CD14-positive monocyte (primary cell): ENCODE measurements around the gene CUZD1. TPM values are rescaled to one million over a fixed set of nuclear protein-coding genes. Genes with fewer than 3 reads are reported as not detected.

ENCODE experiments used
- DNase-seq, 3 donors: peaks; one replicate each; pipeline ENCODE4 v3.0.0-alpha.2; 2011 to 2022
- H2AFZ ChIP-seq: 2 replicates; pipeline ENCODE4 v1.6.0; 2012; ENCODE audit warnings: mild to moderate bottlenecking, low read depth, low read length, inconsistent platforms; ENCODE audit not compliant: insufficient read depth, poor library complexity, severe bottlenecking
- H3K27ac ChIP-seq, 2 donors: 1 replicate in 1 of 2; 2 replicates in 1 of 2; pipeline ENCODE4 v1.5.1; 2012 to 2013; ENCODE audit warnings: low read length in 2 of 2, control low read depth in 1 of 2, inconsistent platforms in 1 of 2, low read depth in 1 of 2, mild to moderate bottlenecking in 1 of 2
- H3K27me3 ChIP-seq, 2 donors: one replicate each; pipeline versions ENCODE4 v1.6.0 to v1.6.1; 2011 to 2013; ENCODE audit warnings: low read length in 2 of 2; ENCODE audit not compliant: control insufficient read depth in 2 of 2, insufficient read depth in 2 of 2
- H3K36me3 ChIP-seq, 2 donors: replicated peaks in 1 of 2; 1 replicate in 1 of 2; 2 replicates in 1 of 2; pipeline versions ENCODE4 v1.5.1 to v1.6.1; 2012 to 2013; ENCODE audit warnings: low read length in 2 of 2, control low read depth in 1 of 2, inconsistent platforms in 1 of 2, mild to moderate bottlenecking in 1 of 2; ENCODE audit not compliant: insufficient read depth in 2 of 2, control insufficient read depth in 1 of 2
- H3K4me1 ChIP-seq, 2 donors: 1 replicate in 1 of 2; 2 replicates in 1 of 2; pipeline versions ENCODE4 v1.5.1 to v1.6.1; 2012 to 2013; ENCODE audit warnings: low read length in 2 of 2, control low read depth in 1 of 2, inconsistent platforms in 1 of 2, mild to moderate bottlenecking in 1 of 2, moderate library complexity in 1 of 2; ENCODE audit not compliant: insufficient read depth in 2 of 2, control insufficient read depth in 1 of 2
- H3K4me2 ChIP-seq: replicated peaks from 2 replicates; pipeline ENCODE3; 2012; ENCODE audit warnings: low read length, moderate library complexity, mild to moderate bottlenecking; ENCODE audit not compliant: poor library complexity, severe bottlenecking; ENCODE audit errors: extremely low read depth
- H3K4me3 ChIP-seq, 3 experiments: fragments of 200-600 bp in 1 of 3; sonication (generic) in 1 of 3; replicated peaks in 1 of 3; 1 replicate in 2 of 3; 2 replicates in 1 of 3; pipeline ENCODE4 v1.5.1; 2011 to 2013; ENCODE audit warnings: low read length in 3 of 3, mild to moderate bottlenecking in 3 of 3, control low read depth in 2 of 3, low read depth in 2 of 3, inconsistent platforms in 1 of 3, moderate library complexity in 1 of 3
- H3K79me2 ChIP-seq: 2 replicates; pipeline ENCODE4 v1.6.0; 2012; ENCODE audit warnings: mild to moderate bottlenecking, control low read depth, inconsistent platforms, low read length, moderate library complexity; ENCODE audit not compliant: insufficient read depth
- H3K9ac ChIP-seq: 2 replicates; pipeline ENCODE4 v1.6.0; 2017; ENCODE audit warnings: low read length, mild to moderate bottlenecking; ENCODE audit not compliant: insufficient read depth, poor library complexity, severe bottlenecking
- H3K9me3 ChIP-seq, 2 donors: replicated peaks in 1 of 2; 1 replicate in 1 of 2; 2 replicates in 1 of 2; pipeline versions ENCODE4 v1.5.1 to v1.6.1; 2012 to 2013; ENCODE audit warnings: low read length in 2 of 2, control low read depth in 1 of 2; ENCODE audit not compliant: control insufficient read depth in 1 of 2, insufficient read depth in 1 of 2
- H4K20me1 ChIP-seq: 2 replicates; pipeline ENCODE4 v1.6.0; 2012; ENCODE audit warnings: mild to moderate bottlenecking, low read length, control low read depth, moderate library complexity; ENCODE audit not compliant: insufficient read depth
- H3K27ac Mint-ChIP-seq, 7 donors: one replicate each; pipeline ENCODE4 v1.8.0; 2020; ENCODE audit warnings: mild to moderate bottlenecking in 7 of 7, mixed read lengths in 7 of 7, moderate library complexity in 6 of 7, inconsistent platforms in 2 of 7
- H3K27me3 Mint-ChIP-seq, 3 donors: one replicate each; pipeline ENCODE4 v1.8.0; 2021 to 2022; ENCODE audit warnings: low read depth in 3 of 3, mild to moderate bottlenecking in 3 of 3, mixed read lengths in 3 of 3, moderate library complexity in 3 of 3, inconsistent platforms in 1 of 3
- H3K36me3 Mint-ChIP-seq, 2 donors: one replicate each; pipeline ENCODE4 v1.8.0; 2020; ENCODE audit warnings: mixed read lengths in 2 of 2, inconsistent platforms in 1 of 2, mild to moderate bottlenecking in 1 of 2
- H3K4me1 Mint-ChIP-seq: one replicate; pipeline ENCODE4 v1.8.0; 2020; ENCODE audit warnings: mild to moderate bottlenecking, mixed read lengths
- H3K4me3 Mint-ChIP-seq, 2 donors: one replicate each; pipeline ENCODE4 v1.8.0; 2020; ENCODE audit warnings: mild to moderate bottlenecking in 2 of 2, mixed read lengths in 2 of 2, moderate library complexity in 1 of 2
- H3K9me3 Mint-ChIP-seq, 7 donors: one replicate each; pipeline ENCODE4 v1.8.0; 2020 to 2022; ENCODE audit warnings: mixed read lengths in 7 of 7, mild to moderate bottlenecking in 6 of 7, moderate library complexity in 6 of 7, inconsistent platforms in 2 of 7
- CTCF ChIP-seq: fragments of 200-600 bp; IDR thresholded peaks from one replicate; pipeline ENCODE4 v1.8.0; 2022; ENCODE audit warnings: antibody characterized with exemption, mild to moderate bottlenecking
- WGBS: methylation state at CpG from one replicate; pipeline ENCODE4 v1.1.5; 2013; ENCODE audit warnings: missing lambda C conversion rate; ENCODE audit not compliant: insufficient coverage; 5-methylcytosine and 5-hydroxymethylcytosine counted together
- intact Hi-C, 2 donors: fragments of 100-400 bp; cut with micrococcal nuclease; formaldehyde crosslinking; loops; one replicate each; pipeline versions ENCODE4 v1.15.0 to v1.15.1; 2023
- polyA plus RNA-seq, 3 donors: library from polyadenylated mRNA; depleted of rRNA in 1 of 3; unstranded in 2 of 3; stranded (reverse) in 1 of 3; fragments of 300-500 nt in 2 of 3; fragments of >200 nt in 1 of 3; fragmentation: Illumina TruSeq in 2 of 3; gene quantifications; 1 replicate in 2 of 3; 2 replicates in 1 of 3; pipeline ENCODE4 v1.2.3, GENCODE V29; 2012 to 2021

The CUZD1 gene
- polyA plus RNA-seq, 3 donors, result 0.14 to 0.29 TPM; not detected in 1

GRCh38 chr10:122879339-122880273 is 33.9 kb upstream of the CUZD1 start, which contains the start of gene FAM24B:
Gene FAM24B (minus strand): TSS chr10:122879581. CDS start chr10:122850515, 29,066 bp downstream.
- Mint-ChIP-seq H3K27ac (peak within 1 kb of the TSS; percentile 30 to 85 (median 71)), H3K9me3 (peaks cover 0 to 12% (median 4%) of the 10 kb centered on the region in 7 donors), H3K36me3 (peaks cover 2 to 3% of the 10 kb centered on the region in 2 donors), H3K27me3 (peaks cover 2 to 25% (median 12%) of the 10 kb centered on the region in 3 donors), H3K4me1 (peaks cover 33% of the 10 kb centered on the region), H3K4me3 (peak within 1 kb of the TSS; percentile 84 to 89)
- H4K20me1 ChIP-seq, result no peaks in the 10 kb centered on the region
- H3K27me3 ChIP-seq, result peaks cover 3 to 5% of the 10 kb centered on the region in 2 donors
- H3K9ac ChIP-seq, result peak within 1 kb of the TSS; percentile 50
- H2AFZ ChIP-seq, result peak within 1 kb of the TSS; percentile 90
- H3K27ac ChIP-seq, result peak within 1 kb of the TSS; percentile 24 to 30
- intact Hi-C loops, result loop anchor here in 1 of 2 donors (10.0 kb wide), 1 partner anchor 275 kb away; the partner anchor contains the start of gene BUB3
- H3K4me1 ChIP-seq, result peaks cover 15 to 16% of the 10 kb centered on the region in 2 donors
- H3K9me3 ChIP-seq, result peaks cover 0 to 3% of the 10 kb centered on the region in 2 donors
- peaks cover 10% of the 10 kb centered on the region for H3K79me2 ChIP-seq
- peak; percentile 86 to 95 (median 91) for DNase-seq
- no peaks in the 10 kb centered on the region for H3K36me3 ChIP-seq
- peak within 1 kb of the TSS; percentile 80 for H3K4me2 ChIP-seq
- WGBS, result 8% methylated on average over 87 of the region's 95 CpGs
- H3K4me3 ChIP-seq, result peak within 1 kb of the TSS; percentile 30 to 76 (median 49)
- no peak for TF ChIP-seq CTCF

GRCh38 chr10:122878799-122879338 is 33.2 kb upstream of the CUZD1 start:
- Mint-ChIP-seq H3K27ac (peak overlapping the region; percentile 30 to 85 (median 71)), H3K4me3 (peak overlapping the region; percentile 84 to 89), H3K27me3 (peaks cover 2 to 24% (median 12%) of the 10 kb centered on the region in 3 donors), H3K36me3 (peaks cover 2 to 3% of the 10 kb centered on the region in 2 donors), H3K4me1 (peaks cover 30% of the 10 kb centered on the region), H3K9me3 (peaks cover 0 to 14% (median 4%) of the 10 kb centered on the region in 7 donors)
- WGBS, result 40% methylated on average over 6 of the region's 14 CpGs
- H3K9ac ChIP-seq, result peak overlapping the region; percentile 50
- H4K20me1 ChIP-seq, result no peaks in the 10 kb centered on the region
- H2AFZ ChIP-seq, result peak overlapping the region; percentile 90
- peak overlapping the region; percentile 24 to 30 for H3K27ac ChIP-seq
- DNase-seq, result peak in 2 of 3 donors; percentile 15 to 24
- peak overlapping the region; percentile 80 for H3K4me2 ChIP-seq
- H3K9me3 ChIP-seq, result peaks cover 0 to 3% of the 10 kb centered on the region in 2 donors
- peak overlapping the region; percentile 30 to 76 (median 49) for H3K4me3 ChIP-seq
- TF ChIP-seq CTCF, result no peak
- intact Hi-C loops, result loop anchor here in 1 of 2 donors (10.0 kb wide), 1 partner anchor 276 kb away; the partner anchor contains the start of gene BUB3
- H3K4me1 ChIP-seq, result peaks cover 15 to 16% of the 10 kb centered on the region in 2 donors
- H3K27me3 ChIP-seq, result peaks cover 3 to 5% of the 10 kb centered on the region in 2 donors
- peaks cover 10% of the 10 kb centered on the region for H3K79me2 ChIP-seq
- no peaks in the 10 kb centered on the region for H3K36me3 ChIP-seq
